Fibroblast of skin of scalp (primary cell): ENCODE data around the gene MYH11.

ENCODE experiments used
- DNase-seq: peaks from one replicate; pipeline ENCODE4 v3.0.0-alpha.2; 2013

Gene MYH11

DNA sequence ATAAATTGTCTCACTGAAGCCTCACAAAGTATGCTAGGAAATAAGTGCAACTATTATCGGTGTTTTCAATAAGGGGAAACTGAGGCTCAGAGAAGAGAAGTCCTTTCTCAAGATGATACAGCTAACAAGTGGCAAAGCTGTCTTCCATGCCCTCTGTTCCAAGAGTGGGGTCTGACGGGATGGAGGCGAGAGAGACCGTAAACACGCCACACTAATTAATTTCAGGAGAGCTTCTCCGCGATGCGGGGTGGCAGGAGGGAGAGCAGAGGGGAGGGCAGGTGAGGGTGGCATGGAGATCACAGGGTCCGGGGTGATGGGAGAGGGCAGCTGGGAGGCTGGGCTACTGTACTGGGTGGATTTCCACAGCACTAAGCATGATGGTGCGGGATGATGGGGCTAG lies 80.3 kb downstream of the MYH11 start:
- no peak for DNase-seq

- peak; percentile 49 for DNase-seq
Observed at GRCh38 chr16:15775663-15776304, 81.0 kb downstream of the MYH11 start.

DNA sequence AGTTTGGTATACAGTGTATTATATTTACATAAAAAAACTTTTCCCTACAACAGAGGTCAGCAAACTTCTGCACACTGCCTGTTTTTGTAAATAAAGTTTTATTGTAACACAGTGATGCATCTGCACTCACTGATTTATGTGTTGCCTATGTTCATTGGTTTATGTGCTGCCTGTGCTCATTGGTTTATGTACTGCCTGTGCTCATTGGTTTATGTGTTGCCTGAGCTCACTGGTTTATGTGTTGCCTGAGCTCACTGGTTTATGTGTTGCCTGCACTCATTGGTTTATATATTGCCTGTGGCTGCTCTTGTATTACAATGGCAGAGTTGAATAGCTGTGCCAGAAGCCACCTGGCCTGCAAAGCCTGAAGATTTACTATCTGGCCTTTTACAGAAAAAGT lies 81.6 kb downstream of the MYH11 start:
- DNase-seq: peak; percentile 29

DNA sequence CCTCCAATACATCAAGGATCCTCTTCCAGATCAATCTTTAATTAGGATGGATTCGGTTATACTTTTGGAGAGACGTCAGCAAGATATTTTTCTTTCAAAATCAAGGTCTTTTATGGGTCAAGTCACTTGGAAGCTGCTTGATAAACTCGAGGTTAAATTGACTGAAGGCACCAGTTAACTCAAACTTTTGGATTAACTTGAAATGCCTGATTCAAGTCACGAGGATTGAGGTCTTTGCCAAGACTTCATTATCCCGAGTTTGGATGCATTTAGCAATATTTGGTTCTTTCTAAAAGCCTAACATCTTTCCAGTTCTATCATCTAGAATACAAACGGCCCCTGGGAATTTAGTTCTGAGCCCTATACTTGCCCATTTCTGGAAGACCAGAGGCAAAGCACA lies 82.9 kb downstream of the MYH11 start:
- DNase-seq: no peak

GRCh38 chr16:15772579-15773293 lies 84.1 kb downstream of the MYH11 start:
- DNase-seq: no peak

DNA sequence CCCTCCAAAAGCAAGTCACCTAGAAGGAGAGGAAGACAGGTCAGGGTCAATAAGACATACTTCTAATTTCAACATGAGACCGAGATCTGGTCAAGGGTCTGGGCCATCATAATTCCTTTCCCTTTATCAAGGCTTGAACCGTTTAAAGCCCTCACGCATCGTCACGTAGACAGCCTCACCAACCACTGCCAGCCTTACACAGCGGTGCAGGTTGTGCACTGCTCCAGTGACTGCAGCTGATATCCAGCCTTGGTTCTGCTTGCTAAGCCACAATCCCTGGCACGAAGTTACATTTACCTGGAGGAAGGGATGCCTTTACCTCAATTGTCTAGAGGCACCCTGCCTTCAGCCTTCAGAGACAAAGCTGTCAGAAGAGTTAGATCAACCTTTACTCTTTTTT lies 85.1 kb downstream of the MYH11 start:
- DNase-seq: no peak

DNA sequence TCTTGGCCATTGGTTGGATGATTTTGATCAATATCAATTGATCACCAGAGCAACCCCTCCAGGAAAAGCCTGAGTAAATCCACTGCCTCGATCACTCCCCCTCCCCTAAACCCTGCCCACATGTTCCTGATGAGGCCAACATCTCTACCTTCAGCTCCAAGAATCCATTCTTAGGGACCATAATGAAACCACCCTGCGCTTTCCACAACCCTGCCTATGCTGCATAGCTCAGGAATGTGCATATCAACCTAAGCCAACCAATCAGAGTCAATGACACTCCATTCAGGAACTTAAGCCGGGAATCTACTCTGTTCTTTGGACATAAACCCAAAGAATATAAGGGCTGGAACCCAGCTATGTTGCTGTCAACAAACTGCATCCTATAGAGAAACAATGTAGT lies 86.3 kb downstream of the MYH11 start:
- peak; percentile 57 for DNase-seq

- DNase-seq: peak; percentile 22
Observed at GRCh38 chr16:15770107-15770506, 86.7 kb downstream of the MYH11 start.

- DNase-seq: no peak
Observed at GRCh38 chr16:15769239-15769638, 87.6 kb downstream of the MYH11 start.

GRCh38 chr16:15768201-15768600 lies 88.6 kb downstream of the MYH11 start:
- DNase-seq: no peak

GRCh38 chr16:15766918-15767317 lies 89.9 kb downstream of the MYH11 start:
- DNase-seq: no peak

- peak; percentile 69 for DNase-seq
Observed at GRCh38 chr16:15765880-15766279, 90.9 kb downstream of the MYH11 start.

GRCh38 chr16:15765116-15765515 lies 91.7 kb downstream of the MYH11 start:
- no peak for DNase-seq

GRCh38 chr16:15764112-15764511 lies 92.7 kb downstream of the MYH11 start:
- DNase-seq: no peak

GRCh38 chr16:15760129-15760528 lies 96.7 kb downstream of the MYH11 start:
- no peak for DNase-seq

DNA sequence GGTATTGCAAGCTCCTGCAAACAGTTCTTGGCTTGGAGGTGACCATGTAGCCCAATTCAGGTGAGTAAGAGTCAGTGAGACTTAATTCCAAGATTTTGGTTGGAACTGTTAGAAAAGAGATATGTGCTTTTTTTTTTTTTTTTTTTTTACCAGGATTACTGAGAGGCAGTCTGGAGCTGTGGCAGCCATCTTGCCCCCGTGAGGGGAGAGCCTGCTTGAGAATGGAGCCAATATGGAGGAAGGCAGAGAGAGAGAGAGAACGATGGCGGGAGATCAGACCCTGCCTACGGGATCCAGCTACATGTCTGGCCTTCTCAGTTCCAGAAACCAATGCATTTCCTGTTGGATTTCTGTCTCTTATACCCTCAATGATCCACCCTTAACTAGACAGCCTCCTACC lies 97.8 kb downstream of the MYH11 start:
- DNase-seq: no peak

DNA sequence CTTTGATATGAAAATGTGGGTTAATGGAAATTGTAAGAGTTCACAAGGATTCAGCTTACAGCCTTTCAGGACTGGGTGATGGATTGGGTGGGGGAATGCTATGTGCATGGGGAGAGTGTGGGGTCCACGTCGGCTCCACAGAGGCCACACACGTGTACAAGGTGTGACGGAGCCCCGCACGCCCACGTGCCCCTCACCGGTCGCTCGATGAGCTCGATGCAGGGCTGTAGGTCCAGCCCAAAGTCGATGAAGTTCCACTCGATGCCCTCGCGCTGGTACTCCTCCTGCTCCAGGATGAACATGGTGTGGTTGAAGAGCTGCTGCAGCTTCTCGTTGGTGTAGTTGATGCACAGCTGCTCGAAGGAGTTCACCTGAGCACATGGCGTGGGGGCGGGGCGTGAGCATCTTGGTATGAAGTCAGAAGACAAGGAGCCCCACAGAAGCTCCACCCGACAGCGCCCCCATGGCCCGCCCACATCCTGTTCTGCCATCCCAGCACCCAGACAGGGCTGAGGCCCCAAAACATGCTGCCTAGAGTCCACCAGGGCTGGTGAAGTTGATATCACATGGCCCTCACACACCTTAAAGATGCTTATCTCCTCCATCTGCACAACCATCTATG lies 99.1 kb downstream of the MYH11 start:
- no peak for DNase-seq

DNA sequence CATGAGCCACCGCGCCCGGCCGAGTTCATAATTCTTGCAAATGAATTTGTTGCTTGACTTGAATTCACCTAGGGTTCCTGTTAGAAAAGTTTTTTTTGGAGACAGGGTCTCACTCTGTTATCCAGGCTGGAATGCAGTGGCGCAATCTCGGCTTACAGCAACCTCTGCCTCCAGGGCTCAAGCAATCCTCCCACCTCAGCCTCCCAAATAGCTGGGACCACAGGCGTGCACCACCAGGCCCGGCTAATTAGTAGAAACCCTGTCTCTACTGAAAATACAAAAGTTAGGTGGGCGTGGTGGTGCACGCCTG lies 99.8 kb downstream of the MYH11 start:
- DNase-seq: no peak

- no peak for DNase-seq
Observed at GRCh38 chr16:15754821-15755534, 101.8 kb downstream of the MYH11 start.

DNA sequence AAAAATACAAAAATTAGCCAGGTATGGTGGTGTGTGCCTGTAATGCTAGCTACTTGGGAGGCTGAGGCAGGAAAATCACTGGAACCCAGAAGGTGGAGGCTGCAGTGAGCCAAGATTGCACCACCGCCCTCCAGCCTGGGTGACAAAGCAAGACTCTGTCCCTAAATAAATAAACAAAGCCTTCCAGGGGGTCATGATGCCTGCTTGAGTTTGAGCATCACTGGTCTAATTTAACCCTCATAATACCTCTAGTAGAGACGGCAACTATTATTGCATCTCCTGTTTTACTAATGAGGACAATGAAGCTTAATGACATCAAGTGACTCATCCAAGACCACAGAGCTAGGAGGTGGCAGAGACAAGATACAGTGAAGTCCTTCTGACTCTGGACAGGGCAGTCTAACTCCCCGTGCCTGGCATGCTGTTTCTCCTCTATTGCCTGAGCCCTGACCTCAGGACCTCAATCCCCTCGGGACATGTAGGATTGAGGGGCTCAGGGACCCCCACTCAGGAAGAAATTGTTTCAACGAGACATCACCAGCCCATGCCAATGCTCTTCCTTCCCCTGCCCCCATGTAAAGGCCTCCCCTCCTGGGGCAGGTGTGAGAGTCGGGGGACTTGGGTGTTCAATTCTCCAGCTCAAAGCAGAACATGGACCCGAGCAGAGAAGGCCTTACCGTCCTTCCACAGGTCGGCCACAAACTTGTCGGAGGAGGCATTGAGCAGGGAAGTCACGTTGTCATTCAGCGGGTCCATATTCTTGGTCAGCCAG lies 103.9 kb downstream of the MYH11 start:
- DNase-seq: no peak

DNA sequence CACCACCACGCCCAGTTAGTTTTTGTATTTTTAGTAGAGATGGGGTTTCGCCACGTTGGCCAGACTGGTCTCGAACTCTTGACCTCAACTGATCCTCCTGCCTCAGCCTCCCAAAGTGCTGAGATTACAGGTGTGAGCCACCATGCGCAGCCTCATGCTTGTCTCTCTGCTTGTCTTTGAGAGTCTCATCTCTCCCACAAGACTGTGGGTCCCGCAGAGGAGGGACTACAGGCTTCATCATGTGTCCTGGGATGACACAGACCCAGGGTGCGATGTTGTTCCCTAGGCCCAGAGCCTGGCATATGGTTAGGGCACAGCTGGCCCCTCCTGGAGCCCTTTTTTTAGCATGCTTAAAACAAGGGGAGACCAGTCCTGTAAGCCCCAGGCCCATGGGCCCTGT lies 104.9 kb downstream of the MYH11 start:
- DNase-seq: no peak

GRCh38 chr16:15749985-15750384 lies 106.8 kb downstream of the MYH11 start:
- no peak for DNase-seq

DNA sequence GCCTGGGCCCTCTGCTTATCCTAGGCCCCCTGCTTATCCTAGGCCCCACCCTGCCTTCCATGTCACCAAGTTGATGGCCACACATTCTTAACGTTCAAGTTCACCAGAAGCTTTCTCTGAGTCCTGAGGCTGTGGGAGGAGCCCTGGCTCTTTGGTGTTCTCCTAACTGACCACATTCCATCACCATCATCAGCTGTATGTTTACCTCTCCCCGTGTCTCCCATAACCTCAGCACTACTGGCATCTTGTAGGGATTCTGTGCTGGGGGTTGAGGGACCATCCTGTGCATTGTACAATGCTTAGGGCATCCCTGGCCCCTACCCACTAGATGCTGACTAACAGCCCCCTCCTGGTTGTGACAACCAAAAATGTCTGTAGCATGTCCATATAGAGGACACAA lies 107.5 kb downstream of the MYH11 start:
- DNase-seq: no peak
